ENCODE data around the gene ZNF844.
"Not testable (repeated sequence)": the region's sequence is repeated elsewhere in the genome, so short reads cannot be mapped to it uniquely, and the experiment has no call there.

Gene ZNF844

DNA sequence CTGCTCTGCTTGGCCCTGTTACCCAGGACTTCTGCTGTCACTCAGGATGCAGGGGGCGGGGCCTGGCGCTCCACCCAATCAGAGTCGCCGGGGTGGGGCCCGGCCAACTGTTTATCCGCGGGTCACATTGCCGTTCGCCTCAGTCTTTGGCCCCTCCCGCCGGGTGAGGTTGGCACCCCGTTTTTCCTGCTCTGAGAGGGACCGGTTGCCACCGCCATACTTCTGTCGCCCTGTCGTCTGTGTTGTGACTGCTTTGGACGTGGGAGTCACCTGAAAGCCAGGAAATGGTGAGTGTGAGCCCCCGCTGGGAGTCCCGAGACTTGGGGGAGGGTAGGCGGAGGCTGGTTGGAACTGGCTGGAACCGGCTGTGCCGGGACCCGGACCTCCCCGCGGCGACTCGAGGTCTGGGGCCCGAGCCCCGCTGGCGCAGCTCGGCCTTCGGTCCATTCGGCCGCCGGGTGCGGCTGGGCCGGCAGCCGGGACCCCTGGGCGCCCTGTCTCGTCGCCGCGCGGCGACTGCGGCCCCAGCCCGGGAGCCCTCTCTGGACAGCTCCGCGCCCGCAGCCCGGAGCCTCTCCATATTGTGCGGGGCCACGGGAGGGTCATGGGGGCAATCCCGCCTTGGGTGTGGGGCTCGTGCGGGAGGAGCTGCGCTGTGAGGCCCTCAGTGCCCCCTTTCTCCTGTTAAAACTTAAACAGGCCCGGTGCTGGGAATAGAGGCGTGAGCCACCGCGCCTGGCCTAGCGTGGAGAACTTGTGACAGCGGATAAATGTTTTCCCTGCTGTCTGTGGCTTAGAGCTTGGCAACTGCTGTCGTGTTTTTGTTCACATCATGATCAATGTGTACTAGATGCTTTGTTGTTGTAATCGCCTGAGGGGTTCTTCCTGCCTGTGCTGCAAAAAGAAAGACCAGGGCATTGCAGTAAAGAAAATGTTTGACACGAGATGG lies at the start of gene ZNF844:
Gene ZNF844, plus strand, starts transcription at position 142 of the 949 bp plus-strand sequence. Its CDS starts 143 bp downstream, at position 285.
- DNase-seq = peak; percentile 66 to 99 (median 94)

GRCh38 chr19:12015015-12015752 lies 49.3 kb upstream of the ZNF844 start:
- DNase-seq = no peak

DNA sequence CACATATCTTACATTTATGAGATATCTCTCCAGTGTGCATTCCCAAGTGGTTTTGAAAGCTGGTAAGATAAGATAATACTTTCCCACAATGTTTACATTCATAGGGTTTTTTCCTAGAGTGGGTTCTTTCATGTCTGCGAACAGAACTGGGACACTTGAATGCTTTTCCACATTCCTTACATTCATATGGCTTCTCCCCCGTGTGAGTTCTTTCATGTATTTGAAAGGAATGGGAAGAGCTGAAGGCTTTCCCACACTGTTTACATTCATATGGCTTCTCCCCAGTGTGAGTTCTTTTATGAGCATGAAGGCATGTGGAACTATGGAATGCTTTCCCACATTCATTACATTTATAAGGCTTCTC lies 48.8 kb upstream of the ZNF844 start:
- no peak for DNase-seq

GRCh38 chr19:12034198-12034597 lies 30.3 kb upstream of the ZNF844 start:
- no peak for DNase-seq

GRCh38 chr19:12034620-12035019 lies 29.9 kb upstream of the ZNF844 start:
- peak in 1 of 51 donors; percentile 1 for DNase-seq

DNA sequence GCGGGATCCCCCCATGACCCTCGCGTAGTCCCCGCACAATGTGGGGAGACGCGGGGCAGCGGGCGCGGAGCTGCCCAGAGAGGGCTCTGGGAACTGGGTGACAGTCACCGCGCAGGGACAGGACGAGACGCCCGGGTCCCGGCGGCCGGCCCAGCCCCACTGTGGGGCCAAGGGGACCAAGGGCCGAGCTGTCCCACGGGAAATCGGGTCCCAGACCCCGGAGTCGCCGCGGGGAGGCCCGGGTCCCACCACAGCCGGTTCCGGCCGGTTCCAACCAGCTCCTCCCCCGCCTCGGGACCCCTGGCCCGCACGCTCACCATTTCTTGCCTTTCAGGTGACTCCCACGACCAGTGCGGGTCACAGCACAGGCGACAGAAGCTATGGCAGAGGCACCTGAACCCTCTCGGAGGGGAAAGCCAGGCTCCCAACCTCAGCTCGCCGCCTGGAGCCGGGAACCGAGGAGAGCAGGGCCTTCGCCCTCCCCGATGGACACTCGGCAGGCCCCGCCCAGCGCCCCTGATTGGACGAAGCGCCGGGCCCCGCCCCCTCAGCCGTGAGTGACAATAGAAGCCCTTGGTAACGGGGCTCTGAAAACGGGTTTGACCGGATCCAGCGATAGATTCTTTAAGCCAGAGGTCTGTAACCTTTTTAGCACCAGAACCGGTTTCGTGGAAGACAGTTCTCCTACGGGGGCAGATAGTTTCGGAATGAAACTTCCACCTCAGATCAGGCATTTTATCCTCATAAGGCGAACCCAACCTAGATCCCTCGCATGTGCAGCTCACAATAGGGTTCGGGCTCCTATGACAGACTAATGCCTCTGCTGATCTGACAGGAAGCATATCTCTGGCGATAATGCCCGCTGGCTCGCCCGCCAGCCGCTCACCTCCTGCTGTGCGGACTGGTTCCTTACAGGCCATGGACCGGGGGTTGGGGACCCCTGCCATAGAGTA lies 29.0 kb upstream of the ZNF844 start, which contains the start of gene ZNF433:
Gene ZNF433, minus strand, starts transcription at position 460 of the 953 bp plus-strand sequence. Its CDS starts 140 bp downstream, at position 320.
- DNase-seq = peak; percentile 45 to 95 (median 85)

DNA sequence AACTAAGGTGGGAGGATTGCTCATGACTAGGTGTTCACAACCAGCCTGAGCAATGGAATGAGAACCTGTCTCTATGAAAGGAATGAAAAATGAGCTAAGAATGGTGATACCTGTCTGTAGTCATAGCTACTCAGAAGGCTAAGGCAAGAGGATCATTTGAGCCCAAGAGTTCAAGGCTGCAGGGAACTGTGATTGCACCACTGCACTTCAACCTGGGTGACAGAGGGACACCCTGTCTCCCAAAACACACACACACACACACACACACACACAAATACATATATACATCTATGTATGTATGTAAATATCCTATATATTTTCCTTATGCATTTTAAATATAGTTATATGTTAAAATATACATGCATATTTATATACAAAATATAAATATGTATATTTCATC lies 21.6 kb upstream of the ZNF844 start:
- DNase-seq = no peak

DNA sequence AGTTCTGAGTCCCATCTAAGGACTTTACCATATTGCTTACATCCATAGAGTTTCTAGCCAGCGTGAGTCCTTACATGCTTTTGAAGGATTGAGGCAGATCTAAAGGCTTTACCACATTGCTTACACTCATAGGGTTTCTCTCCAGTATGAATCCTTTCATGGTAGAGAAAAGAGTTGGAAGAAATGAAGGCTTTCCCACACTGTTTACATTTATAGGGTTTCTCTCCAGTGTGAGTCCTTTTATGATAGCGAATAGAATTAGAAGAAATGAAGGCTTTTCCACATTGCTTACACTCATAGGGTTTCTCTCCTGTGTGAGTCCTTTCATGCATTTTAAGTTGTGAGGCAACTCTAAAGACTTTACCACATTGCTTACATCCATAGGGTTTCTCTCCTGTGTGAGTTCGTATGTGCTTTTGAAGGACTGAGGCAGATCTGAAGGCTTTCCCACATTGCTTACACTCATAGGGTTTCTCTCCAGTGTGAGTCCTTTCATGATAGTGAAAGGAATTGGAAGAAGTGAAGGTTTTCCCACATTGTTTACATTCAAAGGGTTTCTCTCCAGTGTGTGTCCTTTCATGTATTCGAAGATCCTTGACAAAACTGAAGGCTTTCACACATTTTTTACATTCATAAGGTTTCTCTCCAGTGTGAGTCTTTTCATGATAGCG lies 20.6 kb upstream of the ZNF844 start:
- no peak for DNase-seq

DNA sequence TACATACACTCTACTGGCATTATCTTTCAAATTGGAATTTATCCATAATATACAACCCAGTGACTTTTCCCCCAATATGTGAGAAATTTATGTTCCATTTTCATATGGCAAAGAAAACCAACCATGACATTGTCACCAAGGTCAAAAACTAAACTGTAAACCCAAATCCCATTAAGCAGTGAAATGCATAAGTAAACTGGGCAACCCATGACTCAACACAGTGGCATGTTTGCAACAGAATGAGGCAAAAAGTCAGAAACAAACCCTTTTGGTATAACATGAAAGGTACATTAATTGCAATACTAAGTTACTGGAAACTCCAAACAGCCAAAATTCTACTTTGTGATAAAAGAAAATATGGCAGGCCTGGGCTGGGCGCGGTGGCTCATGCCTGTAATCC lies 16.7 kb upstream of the ZNF844 start:
- no peak for DNase-seq

DNA sequence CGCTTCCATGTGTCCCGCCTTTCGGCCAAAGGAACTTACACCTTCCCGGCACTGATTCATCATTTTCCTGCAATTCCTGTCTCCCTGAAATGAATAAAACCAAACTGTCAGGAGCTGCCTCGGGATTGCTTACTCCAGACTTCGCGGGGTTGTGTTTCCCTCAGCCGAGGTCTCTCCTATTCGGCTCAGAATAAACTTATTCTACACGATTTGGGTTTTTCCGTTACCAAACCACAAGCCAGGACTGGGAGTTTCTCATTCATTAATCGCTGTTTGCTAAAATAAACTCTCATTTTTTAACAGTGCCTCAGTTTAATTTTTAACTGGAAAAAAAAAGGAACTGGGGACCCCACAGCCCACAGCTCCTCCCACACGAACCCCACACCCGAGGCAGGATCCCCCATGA lies 12.4 kb upstream of the ZNF844 start:
- DNase-seq = no peak

DNA sequence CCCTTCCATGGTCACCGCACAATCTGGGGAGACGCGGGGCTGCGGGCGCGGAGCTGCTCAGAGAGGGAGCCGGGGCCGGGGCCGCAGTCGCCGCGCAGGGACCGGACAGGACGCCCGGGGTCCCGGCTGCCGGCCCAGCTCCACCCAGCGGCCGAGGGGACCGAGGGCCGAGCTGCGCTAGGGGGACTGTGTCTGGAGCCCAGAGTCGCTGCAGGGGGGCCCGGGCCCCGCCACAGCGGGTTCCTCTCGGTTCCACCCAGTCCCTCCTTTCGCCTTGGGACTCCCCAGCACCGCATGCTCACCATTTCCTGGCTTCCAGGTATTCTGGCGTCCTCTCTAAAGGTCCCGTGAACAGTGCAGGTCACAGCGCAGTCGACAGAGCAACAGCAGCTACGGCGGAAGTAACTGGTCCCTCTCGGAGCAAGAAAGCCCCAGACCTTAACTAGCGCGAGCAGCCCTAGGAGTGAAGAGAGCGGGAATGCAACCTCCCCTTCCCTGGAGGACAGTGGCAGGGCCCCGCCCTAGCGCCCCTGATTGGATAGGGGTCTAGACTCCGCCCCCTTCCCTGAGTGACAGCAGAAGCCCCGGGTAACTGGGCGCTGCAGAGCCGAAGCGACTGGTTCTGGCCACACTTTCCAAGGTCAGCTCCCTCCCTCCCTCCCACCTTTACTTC lies 11.9 kb upstream of the ZNF844 start, which contains the start of gene ZNF878:
Gene ZNF878, minus strand, starts transcription at position 465 of the 673 bp plus-strand sequence. Its CDS starts 160 bp downstream, at position 305.
- peak; percentile 7 to 93 (median 77) for DNase-seq

DNA sequence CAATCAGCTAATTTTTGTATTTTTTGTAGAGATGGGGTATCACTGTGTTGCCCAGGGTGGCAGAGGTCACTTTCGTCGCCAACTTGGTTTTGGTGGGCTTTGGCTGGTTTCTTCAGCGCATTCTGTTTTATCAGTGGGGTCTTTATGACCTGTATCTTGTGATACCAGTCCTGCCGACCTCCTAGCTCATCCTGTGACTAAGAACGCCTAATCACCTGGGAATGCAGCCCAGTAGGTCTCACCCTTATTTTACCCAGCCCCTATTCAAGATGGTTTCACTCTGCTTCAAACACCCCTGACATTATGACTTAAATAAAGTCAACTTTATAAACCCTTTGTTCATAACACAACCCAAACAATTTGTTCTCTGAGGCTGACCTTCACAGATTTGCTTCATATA lies 8.7 kb upstream of the ZNF844 start:
- DNase-seq = no peak

GRCh38 chr19:12075538-12076139 lies 11.1 kb downstream of the ZNF844 start:
- DNase-seq = no peak

- not testable (repeated sequence) for DNase-seq
Observed at GRCh38 chr19:12076331-12076730, 11.8 kb downstream of the ZNF844 start.

- no peak for DNase-seq
Observed at GRCh38 chr19:12077375-12077774, 12.8 kb downstream of the ZNF844 start.

DNA sequence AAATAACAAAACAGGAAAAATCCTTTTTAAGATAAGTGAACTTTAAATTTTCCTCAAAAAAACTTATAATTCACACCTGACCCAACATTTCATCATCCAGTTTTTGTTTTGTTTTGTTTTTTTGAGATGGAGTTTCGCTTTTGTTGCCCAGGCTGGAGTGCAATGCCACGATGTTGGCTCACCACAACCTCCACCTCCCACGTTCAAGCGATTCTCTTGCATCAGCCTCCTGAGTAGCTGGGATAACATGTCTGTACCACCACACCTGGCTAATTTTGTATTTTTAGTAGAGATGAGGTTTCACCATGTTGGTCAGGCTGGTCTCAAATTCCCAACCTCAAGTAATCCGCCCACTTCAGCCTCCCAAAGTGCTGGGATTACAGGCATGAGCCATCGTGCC lies 18.8 kb downstream of the ZNF844 start:
- not testable (repeated sequence) for DNase-seq

DNA sequence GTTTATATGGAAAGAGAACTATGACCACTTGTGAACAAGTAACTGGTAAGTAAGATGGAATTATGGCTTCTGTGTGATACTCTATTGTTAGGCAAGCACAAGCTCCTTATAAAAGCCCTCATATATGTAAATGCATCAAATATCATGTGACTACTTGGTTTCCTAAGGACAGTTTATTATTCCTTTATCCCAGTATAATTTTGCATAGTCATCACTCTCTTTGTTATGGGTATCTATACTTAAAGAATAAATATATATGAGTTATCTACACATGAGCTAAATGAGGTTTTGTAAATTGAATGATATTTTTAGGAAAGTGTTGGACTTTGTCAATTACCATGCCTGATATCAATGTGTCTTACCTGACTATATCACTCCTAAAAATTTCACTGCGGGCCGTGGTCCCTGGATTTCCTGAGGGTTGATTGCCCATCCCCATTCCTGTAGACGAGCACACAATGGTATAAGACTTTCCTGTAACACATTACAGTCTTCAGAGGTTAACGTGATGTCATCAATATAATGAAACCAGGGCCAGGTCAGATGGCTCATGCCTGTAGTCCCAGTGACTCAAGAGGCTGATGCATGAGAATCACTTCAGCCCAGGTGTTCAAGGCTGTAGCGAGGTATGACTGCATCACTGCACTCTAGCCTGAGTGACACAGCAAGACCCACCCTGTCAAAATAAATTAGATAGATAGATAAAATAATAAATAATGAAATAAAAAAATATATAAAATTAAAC lies 20.7 kb downstream of the ZNF844 start:
- no peak for DNase-seq

- peak in 38 of 51 donors; percentile 0 to 70 (median 18) for DNase-seq
Observed at GRCh38 chr19:12090807-12091206, 26.3 kb downstream of the ZNF844 start.
